HG03196 (cell line): ENCODE results near the gene FOXN1.
"Not testable (repeated sequence)": the region's sequence is repeated elsewhere in the genome, so short reads cannot be mapped to it uniquely, and the experiment has no call there.

Source experiments
- ATAC-seq: cut with Tn5 transposase; IDR thresholded peaks from one replicate; pipeline ENCODE4 v1.9.1; 2021; ENCODE audit not compliant: unreplicated experiment

FOXN1 gene

GRCh38 chr17:28499684-28500357, 6.3 kb upstream of the FOXN1 start:
- no peak for ATAC-seq

DNA sequence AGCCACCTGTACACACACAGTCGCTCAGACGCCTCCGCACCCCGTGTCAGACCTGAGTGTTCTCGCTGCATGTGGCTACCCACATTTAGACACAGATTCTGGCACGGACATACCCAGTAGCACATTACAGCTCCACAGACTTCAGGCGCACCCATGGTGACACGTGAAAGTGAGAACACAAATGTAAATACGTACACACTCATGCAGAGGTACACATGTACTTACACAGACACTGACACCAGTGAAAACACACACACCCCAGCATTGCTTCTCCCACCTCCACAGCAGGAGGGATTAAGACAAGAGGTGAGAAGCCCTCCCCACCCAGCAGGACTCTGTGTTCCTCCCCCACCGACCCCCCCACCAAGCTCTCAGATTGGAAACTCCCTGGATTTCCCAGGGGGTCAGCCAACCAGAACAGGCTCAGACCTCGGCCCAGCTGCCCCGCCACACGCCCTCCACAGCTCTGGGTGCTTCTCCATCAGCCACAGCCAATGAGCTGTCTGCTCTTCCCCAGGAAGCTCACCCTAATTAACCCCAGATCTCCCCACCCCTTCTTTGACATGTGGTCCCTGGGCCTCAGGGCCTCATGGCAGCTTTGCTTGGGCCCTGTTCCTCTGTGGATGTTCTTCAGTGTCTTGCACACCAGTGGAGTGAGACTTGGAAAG, 5.3 kb upstream of the FOXN1 start:
- ATAC-seq, result no peak

GRCh38 chr17:28501421-28502284, 4.5 kb upstream of the FOXN1 start:
- no peak for ATAC-seq

GRCh38 chr17:28503420-28503819, 2.7 kb upstream of the FOXN1 start:
- no peak for ATAC-seq

DNA sequence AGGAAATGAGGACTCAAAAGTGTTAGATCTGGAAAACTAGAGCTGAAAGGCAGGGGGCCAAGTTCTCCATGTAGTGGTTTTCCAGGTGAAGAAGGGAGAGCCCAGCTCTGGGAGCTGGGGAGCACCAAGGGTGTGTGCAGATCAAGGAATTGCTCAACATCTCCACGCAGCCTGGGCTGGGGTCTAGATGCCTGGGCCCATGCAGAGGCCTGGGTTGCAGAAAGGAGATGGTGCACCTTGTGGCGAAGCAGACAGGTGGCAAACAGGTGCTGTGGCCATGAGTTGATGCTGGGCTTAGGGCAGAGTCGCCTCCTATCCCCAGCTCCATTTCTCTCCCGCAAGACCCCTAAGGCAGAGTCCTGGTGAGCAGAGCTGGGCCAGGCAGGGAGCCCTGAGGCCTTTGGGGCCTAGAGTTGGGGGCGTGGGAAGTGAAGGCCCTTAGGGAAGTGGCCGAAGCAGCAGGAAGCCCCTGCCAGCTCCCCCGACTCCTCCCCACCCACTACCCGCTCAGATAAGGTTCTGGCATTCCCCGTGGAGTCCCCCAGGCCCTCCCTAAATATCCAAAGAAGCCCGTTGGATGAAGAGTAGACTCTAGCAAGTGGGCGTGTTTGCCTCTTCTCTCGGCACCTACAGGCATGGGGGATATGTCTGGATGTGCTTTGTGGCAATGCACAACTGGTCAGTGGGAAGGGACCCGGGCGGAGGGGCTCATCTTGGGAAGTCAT, 777 bp downstream of the FOXN1 start:
- ATAC-seq, result no peak

DNA sequence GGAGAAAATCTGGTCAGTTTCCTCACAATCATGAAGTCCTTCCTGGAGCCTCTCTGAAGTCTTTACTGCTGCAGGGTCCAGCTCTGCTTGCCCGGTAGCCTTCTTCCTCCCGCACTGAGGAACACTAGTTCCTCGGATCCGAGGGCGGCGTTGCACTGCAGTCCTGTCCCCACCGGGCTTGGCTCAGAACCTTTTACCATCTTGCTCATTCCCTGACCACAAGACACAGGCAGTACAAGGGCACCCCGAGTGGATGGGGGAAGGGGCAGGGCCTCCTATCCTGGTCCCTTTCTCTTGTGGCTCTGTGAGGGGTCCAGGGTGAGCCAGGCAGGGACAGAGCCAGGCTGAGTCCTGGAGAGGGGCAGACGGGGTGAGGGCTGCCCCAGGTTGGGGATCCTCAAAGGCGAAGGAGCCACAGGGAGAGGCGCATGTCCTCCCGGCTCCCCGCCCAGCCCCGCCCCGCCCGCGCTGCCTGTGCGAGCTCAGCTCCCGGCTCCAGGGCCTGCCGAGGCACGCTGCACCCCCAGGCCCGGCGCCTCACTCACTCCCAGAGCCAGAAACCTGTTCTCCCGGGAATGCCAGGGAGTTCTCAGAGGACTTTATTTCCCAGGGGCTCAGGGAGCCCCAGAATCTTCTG, 1.5 kb downstream of the FOXN1 start:
- ATAC-seq, result no peak

- ATAC-seq, result no peak
Observed at GRCh38 chr17:28508211-28508724, 2.1 kb downstream of the FOXN1 start.

DNA sequence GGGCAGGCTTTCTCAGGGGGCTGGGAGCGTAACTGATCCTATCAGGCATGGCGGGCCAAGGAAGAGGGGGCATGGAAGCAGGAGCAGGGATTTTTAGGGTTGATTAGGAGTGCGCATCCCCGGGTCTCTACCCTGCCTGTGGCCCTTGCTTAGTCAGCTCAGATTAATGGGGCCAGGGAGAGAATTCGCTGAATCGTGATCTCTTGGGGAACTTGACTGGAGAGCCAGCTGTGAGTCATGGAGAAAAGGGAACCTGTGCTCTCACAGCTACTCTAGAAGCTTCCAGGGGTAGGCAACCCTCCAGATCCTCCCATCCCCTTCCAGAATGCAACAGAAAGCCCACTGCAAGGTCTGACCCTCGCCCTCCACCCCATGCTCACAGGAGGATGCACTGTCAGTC, 3.6 kb downstream of the FOXN1 start:
- ATAC-seq, result no peak

DNA sequence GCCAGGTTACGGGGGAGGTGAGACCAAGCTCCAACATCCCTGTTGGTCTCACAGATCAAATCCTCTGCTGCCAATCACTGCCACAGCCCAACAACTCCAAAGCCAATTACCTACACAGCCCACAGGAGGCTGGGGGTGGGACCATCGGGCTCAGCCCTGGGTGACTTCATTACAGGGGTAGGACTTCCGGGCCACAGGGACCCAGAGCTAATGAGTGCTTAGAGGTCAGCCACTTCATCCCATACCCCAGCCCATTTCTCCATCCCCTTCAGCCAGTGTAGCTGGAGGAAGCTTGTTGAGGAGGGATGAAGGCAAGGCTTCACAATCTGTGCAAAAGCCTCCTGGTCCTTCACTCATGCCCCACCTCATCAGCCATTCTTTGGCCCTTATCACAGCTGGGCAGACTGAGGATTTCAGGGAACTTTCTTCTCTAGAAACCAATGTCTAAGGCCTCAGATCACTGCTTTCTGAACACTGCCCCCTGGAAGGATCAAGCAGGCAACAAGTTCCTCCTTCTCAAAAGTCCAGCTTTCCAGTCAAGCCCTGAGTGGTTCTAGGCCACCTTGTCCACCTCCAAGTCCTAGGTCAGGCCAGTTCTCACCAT, 5.8 kb downstream of the FOXN1 start:
- no peak for ATAC-seq

GRCh38 chr17:28513476-28513875, 7.3 kb downstream of the FOXN1 start:
- no peak for ATAC-seq

- no peak for ATAC-seq
Observed at GRCh38 chr17:28514561-28515002, 8.4 kb downstream of the FOXN1 start.

GRCh38 chr17:28515518-28515917, 9.4 kb downstream of the FOXN1 start:
- ATAC-seq, result no peak

- no peak for ATAC-seq
Observed at GRCh38 chr17:28518132-28518531, 12.0 kb downstream of the FOXN1 start.

DNA sequence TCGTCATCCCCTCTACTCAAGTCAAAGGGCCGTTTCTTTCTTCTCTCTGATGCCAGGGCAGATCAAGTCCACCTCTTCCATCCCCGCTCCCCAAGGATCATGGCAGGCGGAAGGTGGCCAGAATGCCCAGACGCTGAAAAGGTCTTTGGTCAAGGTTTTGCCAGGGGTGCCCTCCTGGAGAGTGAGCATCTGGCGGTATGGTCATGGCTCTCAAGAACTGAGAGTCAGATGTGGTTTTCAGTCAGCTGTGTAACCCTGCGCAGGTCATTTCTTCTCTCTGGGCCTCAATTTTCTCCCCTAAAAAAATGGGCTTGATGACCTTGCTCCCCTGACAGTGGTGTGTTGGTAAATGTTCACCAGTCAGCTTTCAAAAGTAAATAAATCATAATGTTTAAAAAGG, 12.4 kb downstream of the FOXN1 start:
- ATAC-seq, result no peak

- ATAC-seq, result no peak
Observed at GRCh38 chr17:28519236-28519635, 13.1 kb downstream of the FOXN1 start.

DNA sequence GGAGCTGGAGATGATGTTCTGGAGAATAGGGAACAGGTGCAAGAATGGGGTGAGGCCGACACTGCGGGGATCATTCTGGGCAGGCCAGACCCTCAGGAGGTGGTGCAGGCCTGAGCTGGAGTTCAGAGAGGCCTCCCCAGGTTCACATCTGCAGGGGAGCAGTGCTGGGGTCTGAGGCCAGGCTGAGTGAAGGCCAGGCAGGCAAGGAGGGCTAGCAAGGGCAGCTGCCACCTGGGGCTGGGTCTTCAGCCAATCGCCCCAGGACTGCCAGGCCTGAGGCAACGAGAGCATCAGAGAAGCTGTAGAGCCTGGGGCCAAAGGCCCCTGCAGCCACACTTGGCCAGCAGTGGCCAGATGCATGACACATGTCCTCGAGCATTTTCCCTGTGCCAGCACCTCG, 14.5 kb downstream of the FOXN1 start:
- ATAC-seq, result no peak

GRCh38 chr17:28521311-28522085, 15.3 kb downstream of the FOXN1 start:
- no peak for ATAC-seq

DNA sequence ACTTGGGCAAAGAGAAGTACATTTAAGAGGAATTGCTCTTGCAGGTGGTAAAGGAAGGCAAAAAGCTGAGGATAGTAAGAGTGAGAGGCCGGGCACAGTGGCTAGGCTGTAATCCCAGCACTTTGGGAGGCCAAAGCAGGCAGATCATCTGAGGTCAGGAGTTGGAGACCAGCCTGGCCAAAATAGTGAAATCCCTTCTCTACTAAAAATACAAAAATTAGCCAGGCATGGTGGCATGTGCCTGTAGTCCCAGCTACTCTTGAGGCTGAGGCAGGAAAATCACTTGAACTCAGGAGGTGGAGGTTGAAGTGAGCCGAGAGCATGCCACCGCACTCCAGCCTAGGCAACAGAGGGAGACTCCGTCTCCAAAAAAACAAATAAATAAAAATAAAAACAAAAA, 16.1 kb downstream of the FOXN1 start:
- not testable (repeated sequence) for ATAC-seq

- no peak for ATAC-seq
Observed at GRCh38 chr17:28523186-28523585, 17.0 kb downstream of the FOXN1 start.
